ENCODE data around the gene SPOP. TPM values are rescaled to one million over a fixed set of nuclear protein-coding genes. Genes with fewer than 3 reads are reported as not detected.

Gene SPOP
- total and polyA plus RNA-seq, 2 donors (not counting 1 experiment from before 2014, with no cell fraction given): 46.7 to 112 TPM

DNA sequence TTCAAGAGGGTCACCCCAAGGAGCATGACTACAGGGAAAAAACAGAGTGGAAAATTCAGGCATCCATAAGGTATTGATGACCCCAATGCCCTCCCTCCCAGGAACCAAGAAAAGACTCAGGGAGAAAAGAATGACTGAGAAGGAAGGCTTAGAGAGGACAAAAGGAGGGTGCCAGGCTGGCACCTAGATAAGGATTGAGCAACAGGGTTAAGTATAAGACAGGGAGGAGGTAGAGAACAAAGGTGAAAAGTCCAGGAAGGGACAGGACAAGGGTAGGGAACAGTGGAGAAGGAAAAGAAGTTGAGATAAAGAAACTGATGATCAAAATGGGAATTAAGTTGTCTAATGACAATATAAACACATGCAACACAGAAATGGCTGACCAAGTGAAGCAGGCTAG lies 27.4 kb upstream of the SPOP start:
- H4K20me1 ChIP-seq (ENCODE audit: control insufficient read depth, extremely low read depth, insufficient read depth, low read length): no peaks in the 10 kb centered on the region
- no peaks in the 10 kb centered on the region for H3K27me3 ChIP-seq (ENCODE audit: control insufficient read depth, insufficient read depth, low read length)
- no peak overlapping the region for H2AFZ ChIP-seq (ENCODE audit: low read length)
- H3K4me1 ChIP-seq (ENCODE audit: control insufficient read depth, extremely low read depth, insufficient read depth, low read length): peaks cover 5% of the 10 kb centered on the region
- H3K9me3 ChIP-seq (ENCODE audit: control insufficient read depth, insufficient read depth, low read depth, low read length): no peaks in the 10 kb centered on the region
- peaks cover 13% of the 10 kb centered on the region for H3K79me2 ChIP-seq (ENCODE audit: control insufficient read depth, insufficient read depth, low read length)
- H3K9ac ChIP-seq (ENCODE audit: insufficient read depth, low read length): no peak overlapping the region
- H3K27ac ChIP-seq (ENCODE audit: insufficient read depth, low read length): no peak overlapping the region
- DNase-seq (ENCODE audit: low read depth in 2 of 2): no peak
- H3K4me2 ChIP-seq (ENCODE audit: extremely low read depth, insufficient read depth, low read length): no peak overlapping the region
- H3K36me3 ChIP-seq (ENCODE audit: control insufficient read depth, insufficient read depth, low read length): peaks cover 17% of the 10 kb centered on the region
- no peak for TF ChIP-seq EZH2 (IDR thresholded peaks at IDR 0.05; ENCODE audit: low read length, missing control alignments)
- TF ChIP-seq CTCF (conservative IDR thresholded peaks at IDR 0.05 in 1 of 2, IDR thresholded peaks at IDR 0.05 in 1 of 2; ENCODE audit: low read depth in 1 of 2, low read length in 2 of 2): no peak
- no peak overlapping the region for H3K4me3 ChIP-seq (replicated peaks in 1 of 4; ENCODE audit: control extremely low read depth in 1 of 4, insufficient read depth in 1 of 4, low read depth in 3 of 4, low read length in 4 of 4)

GRCh38 chr17:49703557-49704277 lies 25.8 kb upstream of the SPOP start:
- H3K27me3 ChIP-seq (ENCODE audit: control insufficient read depth, insufficient read depth, low read length): no peaks in the 10 kb centered on the region
- peak; percentile 31 to 49 for DNase-seq (ENCODE audit: low read depth in 2 of 2)
- H3K79me2 ChIP-seq (ENCODE audit: control insufficient read depth, insufficient read depth, low read length): peaks cover 13% of the 10 kb centered on the region
- H4K20me1 ChIP-seq (ENCODE audit: control insufficient read depth, extremely low read depth, insufficient read depth, low read length): no peaks in the 10 kb centered on the region
- no peak overlapping the region for H3K9ac ChIP-seq (ENCODE audit: insufficient read depth, low read length)
- no peak overlapping the region for H3K4me2 ChIP-seq (ENCODE audit: extremely low read depth, insufficient read depth, low read length)
- no peak overlapping the region for H3K27ac ChIP-seq (ENCODE audit: insufficient read depth, low read length)
- H3K9me3 ChIP-seq (ENCODE audit: control insufficient read depth, insufficient read depth, low read depth, low read length): no peaks in the 10 kb centered on the region
- no peak overlapping the region for H3K4me3 ChIP-seq (replicated peaks in 1 of 4; ENCODE audit: control extremely low read depth in 1 of 4, insufficient read depth in 1 of 4, low read depth in 3 of 4, low read length in 4 of 4)
- H2AFZ ChIP-seq (ENCODE audit: low read length): no peak overlapping the region
- TF ChIP-seq CTCF (conservative IDR thresholded peaks at IDR 0.05 in 1 of 2, IDR thresholded peaks at IDR 0.05 in 1 of 2; ENCODE audit: low read depth in 1 of 2, low read length in 2 of 2) (peak; percentile 43 to 44), EZH2 (IDR thresholded peaks at IDR 0.05; ENCODE audit: low read length, missing control alignments) (no peak)
- peaks cover 19% of the 10 kb centered on the region for H3K36me3 ChIP-seq (ENCODE audit: control insufficient read depth, insufficient read depth, low read length)
- peaks cover 5% of the 10 kb centered on the region for H3K4me1 ChIP-seq (ENCODE audit: control insufficient read depth, extremely low read depth, insufficient read depth, low read length)

DNA sequence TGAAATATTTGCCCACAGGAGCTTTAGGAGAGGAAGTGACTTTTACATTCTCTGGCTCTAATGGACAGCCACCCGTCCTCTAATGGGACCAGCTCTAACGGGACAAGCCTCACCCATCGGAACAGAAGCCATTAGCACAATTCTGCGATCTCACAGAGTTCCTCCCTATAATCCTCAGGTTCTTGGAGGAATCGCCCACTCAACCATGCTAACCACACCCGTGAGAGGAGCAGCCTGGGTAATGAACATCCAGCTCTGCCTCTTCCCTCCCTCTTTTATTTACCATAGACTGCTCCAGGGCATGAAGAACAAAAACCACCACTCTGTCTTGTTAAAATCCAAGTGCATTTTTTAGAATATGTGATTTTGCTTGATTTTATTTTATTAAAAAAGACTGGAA lies 23.1 kb upstream of the SPOP start:
- Histone ChIP-seq H3K27ac (ENCODE audit: insufficient read depth, low read length) (no peak overlapping the region), H3K9me3 (ENCODE audit: control insufficient read depth, insufficient read depth, low read depth, low read length) (no peaks in the 10 kb centered on the region), H3K27me3 (ENCODE audit: control insufficient read depth, insufficient read depth, low read length) (no peaks in the 10 kb centered on the region), H3K4me1 (ENCODE audit: control insufficient read depth, extremely low read depth, insufficient read depth, low read length) (no peaks in the 10 kb centered on the region), H4K20me1 (ENCODE audit: control insufficient read depth, extremely low read depth, insufficient read depth, low read length) (no peaks in the 10 kb centered on the region), H2AFZ (ENCODE audit: low read length) (no peak overlapping the region), H3K4me2 (ENCODE audit: extremely low read depth, insufficient read depth, low read length) (no peak overlapping the region), H3K4me3 (replicated peaks in 1 of 4; ENCODE audit: control extremely low read depth in 1 of 4, insufficient read depth in 1 of 4, low read depth in 3 of 4, low read length in 4 of 4) (no peak overlapping the region), H3K36me3 (ENCODE audit: control insufficient read depth, insufficient read depth, low read length) (peaks cover 19% of the 10 kb centered on the region), H3K9ac (ENCODE audit: insufficient read depth, low read length) (no peak overlapping the region), H3K79me2 (ENCODE audit: control insufficient read depth, insufficient read depth, low read length) (no peaks in the 10 kb centered on the region)
- DNase-seq (ENCODE audit: low read depth in 2 of 2): no peak
- TF ChIP-seq CTCF (conservative IDR thresholded peaks at IDR 0.05 in 1 of 2, IDR thresholded peaks at IDR 0.05 in 1 of 2; ENCODE audit: low read depth in 1 of 2, low read length in 2 of 2) (no peak), EZH2 (IDR thresholded peaks at IDR 0.05; ENCODE audit: low read length, missing control alignments) (no peak)
